OCI-LY3 (cell line): ENCODE measurements around the gene CMIP.

ENCODE experiments used
- H2AFZ ChIP-seq: fragments of 200-600, 300-600 bp; shearing (Covaris generic); 2 replicates; pipeline ENCODE4 v1.6.0; 2014; ENCODE audit warnings: antibody characterized with exemption, low read depth, low read length
- H3K27ac ChIP-seq: fragments of 200-600, 300-600 bp; sonication (generic); 2 replicates; pipeline ENCODE4 v1.5.1; 2014; ENCODE audit warnings: mild to moderate bottlenecking, low read length, moderate library complexity, mixed read lengths
- H3K27me3 ChIP-seq: fragments of 200-600, 300-600 bp; sonication (generic); 2 replicates; pipeline ENCODE4 v1.6.1; 2014; ENCODE audit warnings: low read depth, low read length, mixed read lengths
- H3K36me3 ChIP-seq: fragments of 200-600, 300-600 bp; sonication (generic); replicated peaks from 2 replicates; pipeline ENCODE3; 2014; ENCODE audit warnings: low read depth, low read length, mixed read lengths
- H3K4me1 ChIP-seq: fragments of 300-600, 200-600 bp; sonication (generic); 2 replicates; pipeline ENCODE4 v1.6.1; 2014; ENCODE audit warnings: low read length, mixed read lengths
- H3K4me2 ChIP-seq: fragments of 200-600, 300-600 bp; sonication (generic); 2 replicates; pipeline ENCODE4 v1.6.1; 2014; ENCODE audit warnings: low read length, mixed read lengths
- H3K4me3 ChIP-seq: fragments of 300-600, 200-600 bp; sonication (generic); 2 replicates; pipeline ENCODE4 v1.5.1; 2014; ENCODE audit warnings: antibody characterized with exemption, mild to moderate bottlenecking, low read length, moderate library complexity
- H3K79me2 ChIP-seq: fragments of 300-600, 200-600 bp; shearing (Covaris generic); 2 replicates; pipeline ENCODE4 v1.6.1; 2014; ENCODE audit warnings: mild to moderate bottlenecking, low read length, mixed read lengths
- H3K9ac ChIP-seq: fragments of 300-600, 200-600 bp; shearing (Covaris generic); 2 replicates; pipeline ENCODE4 v1.6.0; 2014; ENCODE audit warnings: mild to moderate bottlenecking, low read length, moderate library complexity
- H3K9me3 ChIP-seq: fragments of 200-600, 300-600 bp; shearing (Covaris generic); 2 replicates; pipeline ENCODE4 v1.6.1; 2014; ENCODE audit warnings: low read length, mixed read lengths; ENCODE audit not compliant: insufficient read depth
- H4K20me1 ChIP-seq: fragments of 200-600, 300-600 bp; sonication (generic); 2 replicates; pipeline ENCODE4 v1.6.1; 2016; ENCODE audit warnings: low read length, mixed read lengths; ENCODE audit not compliant: insufficient read depth
- CTCF ChIP-seq: fragments of 200-600, 300-600 bp; sonication (generic); IDR thresholded peaks from 2 replicates; pipeline ENCODE4 v1.5.1; 2014; ENCODE audit warnings: antibody characterized with exemption, low read length, low read depth
- EZH2phosphoT487 ChIP-seq: fragments of 200-600 bp; shearing (Covaris generic); IDR thresholded peaks from 2 replicates; pipeline ENCODE4 v1.6.1; 2018; ENCODE audit warnings: antibody characterized with exemption, mixed run types, low read depth

CMIP gene

GRCh38 chr16:81442220-81442915 lies 2.2 kb upstream of the CMIP start:
- H3K9me3 ChIP-seq, result no peaks in the 10 kb centered on the region
- no peak for TF ChIP-seq CTCF
- no peak for TF ChIP-seq EZH2phosphoT487

DNA sequence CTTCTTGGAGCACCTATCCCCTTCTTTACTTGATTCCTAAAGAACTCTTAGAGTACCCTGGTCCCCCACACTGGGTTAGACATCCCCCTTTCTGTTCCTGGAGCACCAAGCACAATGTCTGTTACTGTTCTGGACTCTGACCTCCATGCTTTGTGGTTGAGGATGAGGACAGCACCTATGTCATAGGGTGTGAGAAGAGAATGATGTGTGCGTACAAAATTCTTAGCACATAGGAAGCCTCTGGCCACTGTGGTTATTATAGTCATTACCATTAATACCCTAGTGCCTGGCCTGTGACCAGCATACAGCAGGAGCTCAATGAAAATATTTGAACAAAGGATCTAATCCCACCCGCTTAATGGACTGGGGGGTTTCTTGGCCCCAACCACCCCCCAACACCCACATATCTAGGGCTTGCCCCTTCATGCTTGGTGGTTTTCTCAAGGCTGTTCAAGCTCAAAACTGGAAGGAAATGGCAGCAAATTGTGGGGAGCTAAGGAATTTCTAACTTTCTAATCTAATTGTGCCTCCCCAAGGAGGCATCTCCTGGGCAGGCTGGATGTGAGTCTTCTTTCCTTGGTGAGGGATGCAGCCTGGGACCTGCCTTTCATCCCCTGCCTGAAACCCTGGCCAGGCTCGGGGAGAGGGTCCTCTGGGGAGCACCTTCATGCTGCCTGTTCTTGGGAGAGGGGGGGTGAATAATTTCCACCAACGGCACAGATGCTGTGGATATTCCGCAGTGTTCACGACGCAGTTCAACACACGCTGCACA lies 1.5 kb upstream of the CMIP start:
- H3K4me1 ChIP-seq, result peaks cover 15% of the 10 kb centered on the region
- H3K9me3 ChIP-seq, result no peaks in the 10 kb centered on the region
- H2AFZ ChIP-seq, result no peak overlapping the region
- H3K79me2 ChIP-seq, result peaks cover 31% of the 10 kb centered on the region
- peaks cover 51% of the 10 kb centered on the region for H3K27me3 ChIP-seq
- H3K4me3 ChIP-seq, result no peak overlapping the region
- no peak overlapping the region for H3K27ac ChIP-seq
- H3K36me3 ChIP-seq, result peaks cover 14% of the 10 kb centered on the region
- H3K9ac ChIP-seq, result no peak overlapping the region
- H4K20me1 ChIP-seq, result peaks cover 20% of the 10 kb centered on the region
- TF ChIP-seq CTCF (no peak), EZH2phosphoT487 (no peak)
- H3K4me2 ChIP-seq, result no peak overlapping the region

More at GRCh38 chr16:81442220-81442915, 2.2 kb upstream of the CMIP start:
- Histone ChIP-seq H3K9ac (no peak overlapping the region), H4K20me1 (peaks cover 13% of the 10 kb centered on the region), H3K36me3 (peaks cover 7% of the 10 kb centered on the region), H3K79me2 (peaks cover 23% of the 10 kb centered on the region), H3K4me1 (peaks cover 15% of the 10 kb centered on the region), H3K27me3 (peaks cover 53% of the 10 kb centered on the region), H3K4me3 (no peak overlapping the region), H2AFZ (no peak overlapping the region), H3K27ac (no peak overlapping the region), H3K4me2 (no peak overlapping the region)

DNA sequence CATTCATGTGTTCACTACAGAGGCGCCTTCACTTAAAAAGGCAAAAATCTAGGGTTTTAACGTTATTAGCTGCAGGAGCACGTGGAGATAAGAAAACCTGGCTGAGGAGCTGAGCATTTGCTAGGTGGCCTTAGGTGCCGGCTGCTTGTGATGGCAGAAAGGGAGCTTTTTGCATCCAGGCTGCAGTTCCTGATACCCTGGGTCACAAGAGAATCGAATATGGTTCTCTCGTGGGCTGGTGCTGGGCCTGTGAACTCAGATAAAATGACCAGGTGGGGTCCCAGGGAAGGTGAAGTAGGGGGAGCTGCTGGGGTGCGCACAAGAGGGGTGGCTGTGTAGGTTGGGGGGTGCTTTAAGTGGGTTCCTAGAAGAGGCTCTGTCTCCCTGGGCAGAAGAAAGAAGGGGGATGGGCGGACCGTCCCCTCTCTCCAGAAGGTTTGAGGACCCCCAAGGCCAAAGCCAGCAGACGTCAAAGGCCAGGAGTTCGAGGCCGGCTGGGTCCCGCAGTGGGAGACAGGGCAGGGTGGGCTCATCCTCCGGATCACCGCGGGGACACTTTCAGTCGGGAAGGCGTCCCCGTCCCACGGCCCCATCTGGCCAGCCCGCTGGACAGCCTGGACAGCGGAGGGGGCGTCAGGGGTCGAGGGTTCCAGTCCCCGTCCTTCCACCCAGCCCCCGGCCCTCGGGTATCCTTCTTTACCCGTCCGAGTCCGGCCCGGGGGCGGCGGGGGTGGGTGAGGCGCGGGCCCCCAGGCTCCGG lies 740 bp upstream of the CMIP start:
- peaks cover 28% of the 10 kb centered on the region for H4K20me1 ChIP-seq
- H3K9me3 ChIP-seq, result no peaks in the 10 kb centered on the region
- H2AFZ ChIP-seq, result no peak overlapping the region
- peaks cover 22% of the 10 kb centered on the region for H3K36me3 ChIP-seq
- peaks cover 15% of the 10 kb centered on the region for H3K4me1 ChIP-seq
- peak overlapping the region; percentile 93 for H3K4me2 ChIP-seq
- TF ChIP-seq EZH2phosphoT487 (no peak), CTCF (no peak)
- peak overlapping the region; percentile 85 for H3K4me3 ChIP-seq
- H3K79me2 ChIP-seq, result peaks cover 38% of the 10 kb centered on the region
- H3K27ac ChIP-seq, result no peak overlapping the region
- H3K27me3 ChIP-seq, result peaks cover 50% of the 10 kb centered on the region
- peak overlapping the region; percentile 82 for H3K9ac ChIP-seq
